ENCODE data around the gene CSMD2.

Gene CSMD2

GRCh38 chr1:33852711-33853110 is 312.3 kb downstream of the CSMD2 start:
- no peak for DNase-seq (ENCODE audit: low spot score)

GRCh38 chr1:33850481-33850880 is 314.5 kb downstream of the CSMD2 start:
- DNase-seq (ENCODE audit: low spot score), result no peak

- no peak for DNase-seq (ENCODE audit: low spot score)
Observed at GRCh38 chr1:33849211-33849610, 315.8 kb downstream of the CSMD2 start.

- DNase-seq (ENCODE audit: low spot score), result no peak
Observed at GRCh38 chr1:33848205-33848937, 316.7 kb downstream of the CSMD2 start.

GRCh38 chr1:33846861-33847260 is 318.2 kb downstream of the CSMD2 start:
- DNase-seq (ENCODE audit: low spot score), result no peak

- DNase-seq (ENCODE audit: low spot score), result no peak
Observed at GRCh38 chr1:33844166-33844565, 320.9 kb downstream of the CSMD2 start.

GRCh38 chr1:33842348-33842747 is 322.7 kb downstream of the CSMD2 start:
- no peak for DNase-seq (ENCODE audit: low spot score)

GRCh38 chr1:33841494-33841893 is 323.5 kb downstream of the CSMD2 start:
- DNase-seq (ENCODE audit: low spot score), result no peak

- DNase-seq (ENCODE audit: low spot score), result no peak
Observed at GRCh38 chr1:33837635-33838034, 327.4 kb downstream of the CSMD2 start.

GRCh38 chr1:33836911-33837310 is 328.1 kb downstream of the CSMD2 start:
- no peak for DNase-seq (ENCODE audit: low spot score)

GRCh38 chr1:33828654-33829053 is 336.4 kb downstream of the CSMD2 start:
- no peak for DNase-seq (ENCODE audit: low spot score)

GRCh38 chr1:33828059-33828458 is 337.0 kb downstream of the CSMD2 start:
- no peak for DNase-seq (ENCODE audit: low spot score)

- no peak for DNase-seq (ENCODE audit: low spot score)
Observed at GRCh38 chr1:33826711-33827110, 338.3 kb downstream of the CSMD2 start.

GRCh38 chr1:33826311-33826710 is 338.7 kb downstream of the CSMD2 start:
- no peak for DNase-seq (ENCODE audit: low spot score)

- DNase-seq (ENCODE audit: low spot score), result no peak
Observed at GRCh38 chr1:33825506-33825905, 339.5 kb downstream of the CSMD2 start.

GRCh38 chr1:33824971-33825370 is 340.1 kb downstream of the CSMD2 start:
- DNase-seq (ENCODE audit: low spot score), result no peak

- DNase-seq (ENCODE audit: low spot score), result no peak
Observed at GRCh38 chr1:33824321-33824720, 340.7 kb downstream of the CSMD2 start.

- DNase-seq (ENCODE audit: low spot score), result no peak
Observed at GRCh38 chr1:33823830-33824229, 341.2 kb downstream of the CSMD2 start.

- DNase-seq (ENCODE audit: low spot score), result no peak
Observed at GRCh38 chr1:33823401-33823800, 341.6 kb downstream of the CSMD2 start.

- DNase-seq (ENCODE audit: low spot score), result no peak
Observed at GRCh38 chr1:33822396-33822795, 342.6 kb downstream of the CSMD2 start.

GRCh38 chr1:33821291-33821690 is 343.7 kb downstream of the CSMD2 start:
- no peak for DNase-seq (ENCODE audit: low spot score)

GRCh38 chr1:33820804-33821203 is 344.2 kb downstream of the CSMD2 start:
- DNase-seq (ENCODE audit: low spot score), result no peak

GRCh38 chr1:33819913-33820311 is 345.1 kb downstream of the CSMD2 start:
- no peak for DNase-seq (ENCODE audit: low spot score)

- DNase-seq (ENCODE audit: low spot score), result no peak
Observed at GRCh38 chr1:33819290-33819912, 345.6 kb downstream of the CSMD2 start.
